Panc1 (cell line): ENCODE data around the gene ZBTB7B. TPM values are rescaled to one million over a fixed set of nuclear protein-coding genes. Genes with fewer than 3 reads are reported as not detected.

ENCODE experiments used
- ATAC-seq: fragments of 200-7000 bp; cut with Tn5 transposase; 2 replicates; pipeline ENCODE4 v1.9.1; 2020; ENCODE audit warnings: mild to moderate bottlenecking, moderate library complexity
- BruUV-seq: library from RNA; stranded (reverse); fragments of 400-500 nt; replicated peaks from 2 replicates; lab custom pipeline; 2021; lab: Mats Ljungman, UMichigan
- CTCF ChIA-PET: fragments of 300-600 bp; sonication (Branson Sonifier 250); formaldehyde crosslinking; loops from one replicate; lab custom pipeline; 2022; ENCODE audit warnings: antibody characterized with exemption; lab: Charles Lee
- POLR2A ChIA-PET: fragments of 300-600 bp; sonication (Branson Sonifier 250); formaldehyde crosslinking; loops from one replicate; lab custom pipeline; 2022; ENCODE audit warnings: antibody characterized with exemption; lab: Charles Lee
- DNase-seq: peaks from one replicate; pipeline ENCODE4 v3.0.0-alpha.2; 2010; ENCODE audit warnings: low read depth, low spot score
- H3K27ac ChIP-seq: 2 replicates; pipeline ENCODE4 v1.5.1; 2011; ENCODE audit warnings: mild to moderate bottlenecking, low read length, inconsistent platforms
- H3K27me3 ChIP-seq: fragments of 200-500 bp; sonication (Bioruptor generic); 2 replicates; pipeline ENCODE4 v1.6.0; 2014; ENCODE audit warnings: low read length, inconsistent platforms; ENCODE audit not compliant: control insufficient read depth, insufficient read depth
- H3K36me3 ChIP-seq: fragments of 200-500 bp; sonication (Bioruptor generic); 2 replicates; pipeline ENCODE4 v1.5.1; 2014; ENCODE audit warnings: inconsistent platforms, mild to moderate bottlenecking, low read length, moderate library complexity; ENCODE audit not compliant: control insufficient read depth, insufficient read depth
- H3K4me1 ChIP-seq: 2 replicates; pipeline ENCODE4 v1.5.1; 2011; ENCODE audit warnings: inconsistent platforms, mild to moderate bottlenecking, low read length, moderate library complexity; ENCODE audit not compliant: control insufficient read depth, insufficient read depth
- H3K4me3 ChIP-seq, 2 experiments: 2 replicates each; pipeline ENCODE4 v1.5.1; 2011 to 2012; ENCODE audit warnings: low read depth in 2 of 2, low read length in 2 of 2, mild to moderate bottlenecking in 2 of 2, inconsistent platforms in 1 of 2, moderate library complexity in 1 of 2
- H3K9me3 ChIP-seq: fragments of 200-500 bp; sonication (Bioruptor generic); 2 replicates; pipeline ENCODE4 v1.5.1; 2014; ENCODE audit warnings: low read depth, mild to moderate bottlenecking, inconsistent platforms, low read length, moderate library complexity; ENCODE audit not compliant: control insufficient read depth, insufficient read depth
- CTCF ChIP-seq: fragments of 450-650 bp; IDR thresholded peaks from 2 replicates; pipeline ENCODE4 v1.5.1; 2017; ENCODE audit warnings: mild to moderate bottlenecking
- POLR2AphosphoS5 ChIP-seq: IDR thresholded peaks from 2 replicates; pipeline ENCODE4 v1.6.1; 2012; ENCODE audit warnings: mild to moderate bottlenecking, low read depth, low read length, moderate library complexity
- SIN3A ChIP-seq: IDR thresholded peaks from 2 replicates; pipeline ENCODE4 v1.6.1; 2012; ENCODE audit warnings: low read depth, mild to moderate bottlenecking, low read length, moderate library complexity, borderline replicate concordance; ENCODE audit not compliant: insufficient read depth
- TCF7L2 ChIP-seq: IDR thresholded peaks from 2 replicates; pipeline ENCODE4 v1.6.1; 2011; ENCODE audit warnings: mild to moderate bottlenecking, low read depth, low read length, inconsistent platforms
- in situ Hi-C: cut with HindIII; loops from 2 replicates; pipeline ENCODE4 v1.10.0; 2016; ENCODE audit warnings: low sequenced_read_pairs, low pct_unique_long_range_greater_than_20kb
- intact Hi-C: fragments of 100-400 bp; cut with micrococcal nuclease; formaldehyde crosslinking; loops from one replicate; pipeline ENCODE4 v1.10.0; 2022; ENCODE audit not compliant: unreplicated experiment
- total RNA-seq: library from RNA; stranded (reverse); gene quantifications from one replicate; pipeline ENCODE4 v1.2.1, GENCODE V29; 2021; ENCODE audit not compliant: unreplicated experiment

The ZBTB7B gene
- total RNA-seq, 1 experiment from 2014 or later, result 55.8 TPM

DNA sequence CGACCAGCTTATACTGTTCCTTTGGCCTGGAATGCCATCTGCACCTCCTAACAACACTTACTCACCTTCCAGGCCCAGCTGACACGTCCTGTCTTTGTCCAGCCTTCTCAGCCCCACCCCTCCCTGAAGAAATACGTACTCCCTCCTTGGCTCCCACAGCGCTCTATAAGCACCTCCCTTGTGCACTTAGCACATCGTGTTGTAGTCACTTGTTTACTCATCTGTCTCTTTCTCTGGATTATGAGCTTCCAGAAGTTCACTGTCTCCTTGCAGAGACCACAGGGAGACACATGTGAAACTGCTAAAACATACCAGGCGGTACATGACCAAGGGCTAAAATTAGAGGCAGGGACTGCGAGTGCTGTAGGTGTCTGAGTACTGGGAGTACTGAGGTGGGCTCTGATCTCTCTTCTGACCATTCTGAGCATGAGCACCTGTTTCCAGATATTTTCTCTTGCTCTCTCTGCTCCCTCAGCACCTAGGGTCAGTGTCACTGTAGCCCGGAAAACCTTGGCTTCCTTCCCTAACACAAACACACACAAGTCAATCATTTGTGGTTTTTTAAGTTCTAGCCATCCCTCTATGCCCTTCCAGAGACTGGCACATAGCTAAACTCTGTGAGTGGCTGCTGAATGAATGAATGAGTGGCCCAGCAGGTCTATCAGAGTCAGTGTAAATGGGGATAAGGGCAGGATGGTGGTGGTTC, 36.2 kb downstream of the ZBTB7B start:
- Histone ChIP-seq H3K4me1 (no peaks in the 10 kb centered on the region), H3K4me3 (no peak overlapping the region), H3K27me3 (no peaks in the 10 kb centered on the region), H3K9me3 (no peaks in the 10 kb centered on the region), H3K27ac (no peak overlapping the region), H3K36me3 (no peaks in the 10 kb centered on the region)
- no TSS peak for BruUV-seq
- intact Hi-C loops, result no loop called here
- CTCF ChIA-PET, result interaction anchor here (0.6 kb wide), 2 partner anchors 14 to 32 kb away, joined by 3 read pairs; no protein-coding TSS in a partner anchor
- DNase-seq, result no peak
- POLR2A ChIA-PET, result no interaction called here
- ATAC-seq, result no peak
- TF ChIP-seq TCF7L2, result no peak
- in situ Hi-C loops, result no loop called here

DNA sequence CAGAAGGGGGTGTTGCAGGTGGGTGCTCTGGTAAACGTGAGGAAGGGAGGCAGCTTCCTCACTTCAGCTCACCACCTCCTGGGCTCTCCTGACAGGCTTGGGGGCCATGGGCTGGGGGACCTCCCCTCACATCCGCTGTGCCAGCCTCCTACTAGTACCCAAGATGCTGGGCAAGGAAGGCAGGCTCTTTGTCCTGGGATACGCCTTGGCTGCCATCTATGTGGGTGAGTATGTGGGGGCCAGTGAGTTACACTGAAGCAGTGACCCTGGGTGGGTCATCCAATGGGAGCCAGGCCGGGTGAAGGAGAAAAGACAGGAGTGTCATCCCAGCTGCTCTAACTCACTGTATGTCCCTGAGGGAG, 36.7 kb downstream of the ZBTB7B start:
- Histone ChIP-seq H3K9me3 (no peaks in the 10 kb centered on the region), H3K27ac (no peak overlapping the region), H3K4me3 (no peak overlapping the region), H3K4me1 (no peaks in the 10 kb centered on the region), H3K36me3 (no peaks in the 10 kb centered on the region), H3K27me3 (no peaks in the 10 kb centered on the region)
- BruUV-seq, result no TSS peak
- CTCF ChIA-PET, result interaction anchor here (0.6 kb wide), 1 partner anchor 32 kb away, joined by 3 read pairs; no protein-coding TSS in a partner anchor
- TF ChIP-seq TCF7L2 (no peak), SIN3A (no peak), CTCF (no peak)
- in situ Hi-C loops, result no loop called here
- no peak for ATAC-seq
- intact Hi-C loops, result no loop called here
- POLR2A ChIA-PET, result no interaction called here
- DNase-seq, result no peak

- POLR2A ChIA-PET, result interaction anchor here (0.7 kb wide), 2 partner anchors 20 to 357 kb away, joined by 3 to 21 read pairs; no protein-coding TSS in a partner anchor
- H3K4me3 ChIP-seq, result no peak overlapping the region
- in situ Hi-C loops, result no loop called here
These were observed 37.9 kb downstream of the ZBTB7B start for GRCh38 chr1:155040358-155041093.

More at GRCh38 chr1:155040358-155041093, 37.9 kb downstream of the ZBTB7B start:
- BruUV-seq, result no TSS peak
- intact Hi-C loops, result no loop called here
- no peaks in the 10 kb centered on the region for H3K27me3 ChIP-seq
- no peak overlapping the region for H3K27ac ChIP-seq
- TF ChIP-seq POLR2AphosphoS5, result no peak
- no peak for TF ChIP-seq CTCF
- no peak for ATAC-seq
- CTCF ChIA-PET, result no interaction called here
- no peak for DNase-seq
- H3K36me3 ChIP-seq, result no peaks in the 10 kb centered on the region
- no peaks in the 10 kb centered on the region for H3K4me1 ChIP-seq
- H3K9me3 ChIP-seq, result no peaks in the 10 kb centered on the region
